DMS53 (cell line): ENCODE data around the gene SGMS1.

Experiments used
- DNase-seq: peaks from one replicate; lab custom pipeline; 2025; lab: John Stamatoyannopoulos, UW

The SGMS1 gene

GRCh38 chr10:50636618-50637579 lies 13.1 kb upstream of the SGMS1 start:
- no peak for DNase-seq

DNA sequence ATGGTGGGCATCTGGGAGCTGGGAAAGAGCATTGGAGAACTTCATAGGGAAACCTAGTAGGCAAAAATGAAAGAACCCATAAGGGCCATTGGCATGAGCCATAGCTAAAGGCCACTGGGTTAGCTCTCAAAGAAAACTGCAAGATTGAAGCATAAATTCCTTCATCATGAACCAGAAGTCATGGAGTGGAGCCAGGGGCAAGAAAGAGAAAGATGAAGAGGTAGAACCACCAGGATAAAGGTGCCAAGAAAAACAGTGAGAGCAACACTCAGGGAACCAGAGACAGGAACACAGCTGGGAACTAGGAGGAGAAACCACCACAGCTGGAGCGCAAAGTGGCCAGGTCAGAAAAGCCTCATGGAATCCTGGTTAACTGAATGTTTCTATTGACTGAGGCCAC lies 11.5 kb upstream of the SGMS1 start:
- no peak for DNase-seq

DNA sequence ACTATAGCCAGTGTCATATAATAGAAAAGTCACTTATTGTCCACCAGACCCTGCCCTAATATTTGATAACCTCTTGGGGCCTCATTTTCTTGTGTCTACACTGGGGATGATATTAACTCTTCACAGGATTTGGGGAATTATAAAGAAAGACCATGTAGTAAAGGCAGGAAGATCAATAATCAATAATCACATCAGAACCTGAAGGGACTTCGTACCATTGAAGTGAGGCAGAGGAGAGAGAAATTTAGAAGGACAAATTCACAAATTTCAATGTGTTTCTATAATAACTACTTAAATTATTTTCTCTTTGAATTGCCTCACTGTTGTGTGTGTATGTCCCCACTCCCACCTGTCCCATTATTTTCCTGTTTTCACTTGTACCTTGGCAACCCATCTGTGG lies 10.7 kb upstream of the SGMS1 start:
- no peak for DNase-seq

DNA sequence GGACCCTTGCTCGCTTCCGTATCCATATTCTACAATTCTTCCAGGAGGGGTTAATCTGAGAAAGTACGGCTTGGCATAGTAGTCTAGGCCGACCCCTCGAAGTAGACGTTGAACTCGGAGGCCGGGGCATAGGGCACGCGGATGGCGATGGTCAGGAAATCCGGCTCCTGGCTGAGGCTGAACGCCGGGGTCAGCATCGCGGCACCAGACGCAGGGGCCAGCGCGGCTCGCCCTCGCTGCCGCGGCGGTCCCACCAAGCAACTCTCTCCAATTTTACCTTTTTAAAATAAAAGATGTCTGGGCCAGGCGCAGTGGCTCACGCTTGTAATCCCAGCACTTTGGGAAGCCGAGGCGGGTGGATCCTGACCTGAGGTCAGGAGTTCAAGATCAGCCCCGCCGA lies 7.3 kb upstream of the SGMS1 start:
- no peak for DNase-seq

GRCh38 chr10:50629495-50630122 lies 5.9 kb upstream of the SGMS1 start:
- no peak for DNase-seq

GRCh38 chr10:50627896-50628295 lies 4.1 kb upstream of the SGMS1 start:
- no peak for DNase-seq

DNA sequence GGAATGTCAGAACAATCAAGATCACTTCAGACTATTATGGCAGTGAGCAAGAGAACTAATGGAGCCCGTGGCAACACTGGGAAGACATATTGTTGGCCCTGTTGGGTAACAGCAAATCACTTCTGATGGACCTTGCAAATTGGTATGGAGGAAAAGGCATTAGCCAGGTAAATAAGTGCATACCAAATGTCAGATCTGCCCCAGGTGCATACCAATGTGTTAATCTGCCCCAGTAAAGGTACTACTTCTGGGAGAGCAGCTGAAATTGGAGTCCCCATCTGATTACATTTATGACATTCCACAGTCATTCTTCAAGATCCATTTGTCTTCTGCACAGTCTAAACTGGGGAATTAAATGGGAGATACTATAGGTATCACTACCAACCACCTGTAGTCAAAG lies 3.7 kb upstream of the SGMS1 start:
- no peak for DNase-seq

- DNase-seq, result peak; percentile 57
Observed at GRCh38 chr10:50625649-50626132, 1.9 kb upstream of the SGMS1 start.

DNA sequence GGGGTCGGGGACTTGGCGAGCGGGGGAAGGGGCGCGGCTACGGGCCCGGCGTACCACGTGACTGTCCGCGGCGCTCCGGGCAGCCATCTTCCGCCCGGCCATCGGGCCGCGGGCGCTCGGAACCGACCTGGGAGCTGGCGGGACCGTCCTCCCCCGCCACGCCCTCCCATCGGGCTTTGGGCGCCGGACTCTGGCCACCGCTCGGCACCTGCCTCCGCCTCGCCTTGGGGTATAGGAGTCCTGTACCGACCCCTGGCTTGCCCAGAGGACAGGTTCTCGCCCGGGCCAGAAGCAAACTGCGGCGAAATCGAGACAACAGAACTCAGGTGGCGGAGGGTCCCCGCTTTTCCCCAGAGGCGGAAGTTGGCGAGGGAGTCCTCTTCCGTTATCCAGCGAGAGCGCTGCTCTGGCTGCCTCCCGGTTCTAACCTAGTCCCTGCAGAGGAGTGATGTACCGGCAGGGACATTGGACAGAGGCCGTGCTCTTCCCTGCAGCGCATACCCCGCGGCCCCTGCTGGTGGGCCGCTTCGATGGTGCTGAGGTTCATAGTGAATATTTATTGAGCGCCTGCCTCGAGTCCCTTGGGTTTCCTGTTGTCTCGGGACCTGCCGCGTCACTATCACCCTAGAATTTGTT lies 1.2 kb upstream of the SGMS1 start:
- DNase-seq, result peak; percentile 90

DNA sequence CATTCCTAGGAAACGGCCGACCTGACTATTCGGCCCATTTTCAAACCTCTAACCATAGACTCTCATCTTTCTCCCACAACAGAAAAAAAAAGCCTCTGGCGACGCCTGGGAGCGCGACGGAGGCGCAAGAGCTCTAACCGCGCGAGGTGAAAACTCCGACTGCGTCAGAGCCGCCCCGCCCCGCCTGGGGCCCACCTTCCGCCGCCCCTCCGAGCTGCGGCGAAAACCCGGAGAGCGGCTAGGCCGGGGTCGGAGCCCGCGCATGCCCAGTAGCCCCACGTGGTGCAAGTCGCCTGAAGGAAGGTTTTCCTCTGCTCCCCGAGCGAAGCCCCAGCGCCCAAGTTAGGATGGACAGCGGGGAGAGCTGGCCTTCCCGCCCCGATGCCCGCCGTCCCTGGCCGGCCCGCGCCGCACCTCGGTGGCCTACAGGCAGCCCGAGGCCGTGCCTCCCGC lies 683 bp upstream of the SGMS1 start:
- DNase-seq, result peak; percentile 98

GRCh38 chr10:50622706-50623662 lies 772 bp downstream of the SGMS1 start:
- peak; percentile 72 for DNase-seq

DNA sequence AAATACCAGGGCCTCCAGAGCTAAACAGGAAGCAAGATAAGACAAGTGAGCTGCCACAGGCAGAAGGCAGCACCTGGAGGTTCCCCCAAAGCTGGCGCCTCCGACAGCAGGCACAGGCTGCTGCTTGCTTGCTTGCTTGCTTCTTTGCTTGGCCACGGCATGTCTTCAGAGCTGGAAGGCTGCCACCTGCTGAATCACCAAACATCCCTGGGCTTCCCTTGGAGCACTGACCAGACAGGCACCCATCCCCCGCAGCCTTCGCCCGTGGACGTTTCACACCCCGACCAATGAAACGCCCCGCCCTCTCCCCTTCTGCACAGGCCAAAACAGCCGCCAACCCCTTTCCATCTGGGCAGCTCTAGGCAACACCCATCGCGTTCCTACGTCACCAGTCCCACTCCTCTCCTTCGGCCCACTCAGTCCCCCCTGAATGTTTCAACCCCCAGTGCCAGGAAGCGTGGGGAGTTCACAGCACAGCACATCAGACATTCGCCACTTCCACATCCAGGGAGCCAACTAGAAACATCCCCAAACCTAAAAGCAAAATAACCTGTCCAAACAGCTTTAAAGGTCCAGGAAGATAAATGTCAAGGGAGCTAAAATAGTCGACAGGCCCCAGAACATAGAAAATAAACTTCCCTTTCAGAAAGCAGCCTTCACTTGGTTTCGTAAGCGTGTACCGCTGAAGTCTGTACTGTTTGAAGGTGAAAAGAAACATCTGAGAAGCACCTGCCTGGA lies 1.6 kb downstream of the SGMS1 start:
- peak; percentile 88 for DNase-seq

DNA sequence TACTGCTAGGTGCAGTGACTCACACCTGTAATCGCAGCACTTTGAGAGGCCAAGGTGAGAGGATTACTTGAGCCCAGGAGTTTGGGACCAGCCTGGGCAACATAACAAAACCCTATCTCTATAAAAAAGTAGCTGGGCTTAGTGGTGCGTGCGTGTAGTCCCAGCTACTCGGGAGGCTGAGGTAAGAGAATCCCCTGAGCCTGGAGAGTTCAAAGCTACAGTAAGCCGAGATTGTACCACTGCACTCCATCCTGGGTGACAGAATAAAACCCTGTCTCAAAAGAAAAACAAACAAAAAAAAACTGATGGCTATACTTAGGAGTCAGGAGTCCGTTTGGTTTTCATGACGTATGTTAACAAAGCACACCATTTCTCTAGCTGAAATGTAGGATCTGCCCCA lies 2.9 kb downstream of the SGMS1 start:
- DNase-seq, result no peak

DNA sequence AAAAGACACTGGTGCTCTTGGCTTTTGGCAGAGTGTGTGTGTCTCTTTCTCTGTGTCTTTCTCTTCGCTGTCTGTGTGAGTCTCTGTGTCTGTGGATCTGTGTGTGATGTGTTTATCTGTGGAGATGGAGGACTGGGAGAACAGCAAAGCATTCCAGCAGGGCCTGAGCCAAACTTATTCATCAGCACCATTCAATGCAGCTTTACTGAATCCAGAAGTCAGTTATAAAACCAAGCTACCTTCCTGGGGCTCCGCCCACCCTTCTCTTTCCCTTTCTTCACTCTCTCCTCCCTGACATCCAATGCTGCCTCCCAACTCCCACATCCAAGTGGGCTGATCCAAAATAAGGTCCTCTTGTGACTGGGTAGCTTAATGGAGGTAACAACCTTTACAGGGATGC lies 3.9 kb downstream of the SGMS1 start:
- no peak for DNase-seq

- DNase-seq, result no peak
Observed at GRCh38 chr10:50619166-50619565, 4.6 kb downstream of the SGMS1 start.

GRCh38 chr10:50618624-50619023 lies 5.1 kb downstream of the SGMS1 start:
- DNase-seq, result peak; percentile 77

DNA sequence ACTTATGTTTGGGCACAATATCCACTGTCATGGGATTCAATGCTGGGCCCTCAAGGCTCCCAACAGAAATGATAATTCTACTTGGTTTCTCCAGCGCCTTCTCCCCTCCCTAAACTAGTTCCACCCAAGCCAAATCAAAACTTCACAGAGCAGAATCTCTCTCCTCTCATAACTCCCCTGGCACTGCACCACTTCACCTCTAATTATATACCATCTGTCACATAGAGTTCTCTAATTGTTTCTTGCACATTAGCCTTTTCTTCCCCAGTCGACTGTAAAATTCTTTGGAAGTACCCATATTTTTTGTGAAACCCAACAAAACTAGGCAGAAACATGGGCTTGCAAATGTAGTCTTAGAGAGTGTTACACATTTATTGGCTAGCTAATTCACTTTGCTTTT lies 8.1 kb downstream of the SGMS1 start:
- no peak for DNase-seq

DNA sequence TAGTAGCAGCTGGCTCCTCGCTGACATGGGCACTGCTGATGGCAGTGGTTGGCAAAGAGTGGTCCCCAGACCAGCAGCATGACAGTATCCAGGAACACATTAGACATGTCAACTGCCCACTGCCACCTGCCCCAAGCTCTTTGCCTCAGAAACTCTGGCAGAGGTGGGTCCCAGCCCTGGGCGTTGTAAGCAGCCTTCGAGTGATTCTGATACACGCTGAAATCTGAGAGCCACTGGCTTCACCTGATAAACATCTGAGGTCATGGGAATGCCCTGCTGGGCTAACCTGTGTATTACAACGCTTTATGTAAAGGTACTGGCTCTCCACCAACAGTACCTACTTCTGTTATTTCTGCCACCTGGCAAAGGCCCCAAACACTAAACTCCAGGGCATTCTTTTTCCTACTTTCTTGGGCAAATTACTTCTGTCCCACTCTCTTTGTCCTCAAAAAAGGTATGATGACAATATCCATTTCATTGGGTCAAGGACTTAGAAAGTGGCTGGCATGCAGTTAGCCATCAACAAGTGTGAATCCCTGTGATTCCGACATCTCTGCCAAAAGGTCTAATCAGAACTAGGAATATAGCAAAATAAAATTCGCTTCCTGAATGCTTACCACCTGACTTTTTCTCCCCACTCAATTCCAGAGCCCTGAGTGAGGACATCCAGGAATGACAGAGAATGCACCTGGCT lies 9.2 kb downstream of the SGMS1 start:
- peak; percentile 89 for DNase-seq

GRCh38 chr10:50613726-50614443 lies 9.9 kb downstream of the SGMS1 start:
- DNase-seq, result peak; percentile 30

GRCh38 chr10:50613150-50613549 lies 10.6 kb downstream of the SGMS1 start:
- no peak for DNase-seq
